H1 (cell line): ENCODE results near the gene EBF3. TPM values are rescaled to one million over a fixed set of nuclear protein-coding genes. Genes with fewer than 3 reads are reported as not detected.

Source experiments
- CTCF ChIA-PET: fragments of 300-600 bp; sonication (Branson Sonifier 250); formaldehyde crosslinking; loops from one replicate; lab custom pipeline; 2021; ENCODE audit not compliant: partially characterized antibody; lab: Charles Lee
- POLR2A ChIA-PET: fragments of 300-600 bp; sonication (Branson Sonifier 250); formaldehyde crosslinking; loops from one replicate; lab custom pipeline; 2021; ENCODE audit warnings: inconsistent platforms; ENCODE audit not compliant: partially characterized antibody; lab: Charles Lee
- DNase-seq, 2 experiments: peaks; one replicate each; pipeline versions ENCODE4 v3.0.0 to v3.0.0-alpha.2; 2010 to 2022; ENCODE audit warnings: low spot score in 2 of 2, low read depth in 1 of 2, mixed read lengths in 1 of 2
- FAIRE-seq: peaks from 2 replicates; lab custom pipeline; 2011; peaks lifted over from hg19 to GRCh38; lab: Jason Lieb, UNC
- H2AFZ ChIP-seq: 2 replicates; pipeline ENCODE4 v1.8.1; 2012; ENCODE audit warnings: low read length, inconsistent platforms
- H2AK5ac ChIP-seq: 2 replicates; pipeline ENCODE4 v1.6.1; 2013; ENCODE audit warnings: low read depth, low read length
- H2BK120ac ChIP-seq: replicated peaks from 2 replicates; pipeline ENCODE3; 2013; ENCODE audit warnings: low read depth, low read length, inconsistent platforms
- H2BK12ac ChIP-seq: 2 replicates; pipeline ENCODE4 v1.6.1; 2013; ENCODE audit warnings: low read depth, low read length
- H2BK15ac ChIP-seq: 2 replicates; pipeline ENCODE4 v1.6.1; 2013; ENCODE audit warnings: low read length
- H2BK20ac ChIP-seq: 2 replicates; pipeline ENCODE4 v1.6.1; 2013; ENCODE audit warnings: low read length
- H2BK5ac ChIP-seq: 2 replicates; pipeline ENCODE4 v1.6.1; 2013; ENCODE audit warnings: low read depth, low read length
- H3K14ac ChIP-seq: 2 replicates; pipeline ENCODE4 v1.6.1; 2013; ENCODE audit warnings: inconsistent platforms; ENCODE audit not compliant: insufficient read length
- H3K18ac ChIP-seq: 2 replicates; pipeline ENCODE4 v1.6.1; 2013; ENCODE audit warnings: low read length; ENCODE audit errors: extremely low read depth
- H3K23ac ChIP-seq: 2 replicates; pipeline ENCODE4 v1.6.1; 2013; ENCODE audit warnings: inconsistent platforms; ENCODE audit not compliant: insufficient read length
- H3K23me2 ChIP-seq: 2 replicates; pipeline ENCODE4 v1.6.1; 2013; ENCODE audit warnings: low read depth, low read length
- H3K27ac ChIP-seq: 2 replicates; pipeline ENCODE4 v1.6.1; 2011; ENCODE audit warnings: low read depth, low read length, inconsistent platforms
- H3K27me3 ChIP-seq, 4 experiments: replicated peaks in 1 of 4; 1 replicate in 1 of 4; 2 replicates in 3 of 4; pipeline versions ENCODE4 v1.6.1 to v1.8.1; 2011 to 2013; ENCODE audit warnings: low read length in 3 of 4, mild to moderate bottlenecking in 3 of 4, inconsistent platforms in 2 of 4, mixed read lengths in 2 of 4, moderate library complexity in 1 of 4; ENCODE audit not compliant: control insufficient read depth in 3 of 4, insufficient read depth in 3 of 4; ENCODE audit errors: extremely low read depth in 1 of 4
- H3K36me3 ChIP-seq, 4 experiments: 2 replicates each; pipeline versions ENCODE4 v1.6.1 to v1.8.1; 2011 to 2013; ENCODE audit warnings: mild to moderate bottlenecking in 4 of 4, low read length in 3 of 4, moderate library complexity in 2 of 4, control low read depth in 1 of 4, inconsistent platforms in 1 of 4; ENCODE audit not compliant: insufficient read depth in 4 of 4, control insufficient read depth in 2 of 4
- H3K4ac ChIP-seq: replicated peaks from 2 replicates; pipeline ENCODE3; 2013; ENCODE audit warnings: low read length, low read depth, mixed read lengths, inconsistent platforms; ENCODE audit not compliant: insufficient read length
- H3K4me1 ChIP-seq, 4 experiments: replicated peaks in 1 of 4; 1 replicate in 1 of 4; 2 replicates in 3 of 4; pipeline versions ENCODE4 v1.6.1 to v1.8.1; 2011 to 2013; ENCODE audit warnings: low read length in 3 of 4, inconsistent platforms in 2 of 4, mixed read lengths in 1 of 4; ENCODE audit not compliant: insufficient read depth in 4 of 4, control insufficient read depth in 3 of 4
- H3K4me2 ChIP-seq, 2 experiments: 2 replicates each; pipeline versions ENCODE4 v1.6.1 to v1.8.1; 2011 to 2013; ENCODE audit warnings: low read depth in 2 of 2, low read length in 2 of 2, control low read depth in 1 of 2, inconsistent platforms in 1 of 2, mild to moderate bottlenecking in 1 of 2; ENCODE audit not compliant: insufficient read depth in 1 of 2
- H3K4me3 ChIP-seq, 4 experiments: fragments of 200-600, 300-600 bp in 1 of 4; sonication (generic), shearing (Covaris generic), sonication (Bioruptor Twin) in 1 of 4; 2 replicates each; pipeline versions ENCODE4 v1.5.1 to v1.8.1; 2011 to 2016; ENCODE audit warnings: low read length in 4 of 4, low read depth in 3 of 4, control low read depth in 2 of 4, inconsistent platforms in 2 of 4, mild to moderate bottlenecking in 2 of 4, mixed read lengths in 1 of 4, moderate library complexity in 1 of 4; ENCODE audit not compliant: insufficient read depth in 2 of 4; ENCODE audit errors: extremely low read depth in 1 of 4
- H3K56ac ChIP-seq: replicated peaks from 2 replicates; pipeline ENCODE3; 2013; ENCODE audit warnings: low read depth, mild to moderate bottlenecking, mixed read lengths, low read length, inconsistent platforms; ENCODE audit not compliant: insufficient read length
- H3K79me1 ChIP-seq: 2 replicates; pipeline ENCODE4 v1.6.1; 2013; ENCODE audit warnings: low read depth, low read length, control low read depth
- H3K79me2 ChIP-seq, 2 experiments: 2 replicates each; pipeline versions ENCODE4 v1.6.1 to v1.8.1; 2012 to 2013; ENCODE audit warnings: low read length in 2 of 2, mild to moderate bottlenecking in 2 of 2, inconsistent platforms in 1 of 2; ENCODE audit not compliant: insufficient read depth in 2 of 2, control insufficient read depth in 1 of 2
- H3K9ac ChIP-seq, 4 experiments: replicated peaks in 1 of 4; 1 replicate in 1 of 4; 2 replicates in 3 of 4; pipeline versions ENCODE4 v1.6.1 to v1.8.1; 2011 to 2013; ENCODE audit warnings: low read depth in 3 of 4, low read length in 3 of 4, control low read depth in 2 of 4, mild to moderate bottlenecking in 2 of 4, moderate library complexity in 2 of 4, inconsistent platforms in 1 of 4; ENCODE audit errors: extremely low read depth in 1 of 4
- H3K9me3 ChIP-seq, 2 experiments: 2 replicates each; pipeline versions ENCODE4 v1.6.1 to v1.8.1; 2012 to 2013; ENCODE audit warnings: mild to moderate bottlenecking in 2 of 2, moderate library complexity in 2 of 2, control low read depth in 1 of 2, inconsistent platforms in 1 of 2, low read depth in 1 of 2, low read length in 1 of 2, mixed read lengths in 1 of 2; ENCODE audit not compliant: insufficient read depth in 2 of 2
- H4K20me1 ChIP-seq, 2 experiments: replicated peaks in 1 of 2; 2 replicates each; pipeline versions ENCODE3 to v1.8.1; 2011 to 2013; ENCODE audit warnings: inconsistent platforms in 2 of 2, low read length in 2 of 2, mild to moderate bottlenecking in 1 of 2; ENCODE audit not compliant: insufficient read depth in 2 of 2, control insufficient read depth in 1 of 2
- H4K5ac ChIP-seq: 2 replicates; pipeline ENCODE4 v1.6.1; 2013; ENCODE audit warnings: low read length, low read depth, mixed read lengths, inconsistent platforms; ENCODE audit not compliant: insufficient read length
- H4K8ac ChIP-seq: 2 replicates; pipeline ENCODE4 v1.8.0; 2013; ENCODE audit warnings: mild to moderate bottlenecking, moderate library complexity, low read length, inconsistent platforms; ENCODE audit not compliant: insufficient read depth; ENCODE audit errors: extremely low read depth
- H4K91ac ChIP-seq: replicated peaks from 2 replicates; pipeline ENCODE3; 2013; ENCODE audit warnings: low read length, mixed read lengths, inconsistent platforms; ENCODE audit not compliant: insufficient read length
- BRCA1 ChIP-seq: IDR thresholded peaks from 2 replicates; pipeline ENCODE4 v1.6.1; 2012; ENCODE audit warnings: low read depth, low read length, improper control_type of control experiment
- CHD1 ChIP-seq: IDR thresholded peaks from 2 replicates; pipeline ENCODE4 v1.6.1; 2012; ENCODE audit warnings: low read depth, low read length, improper control_type of control experiment
- E2F6 ChIP-seq: IDR thresholded peaks from 2 replicates; pipeline ENCODE4 v1.6.1; 2012; ENCODE audit warnings: inconsistent platforms
- GABPA ChIP-seq: IDR thresholded peaks from 2 replicates; pipeline ENCODE4 v1.6.1; 2011; ENCODE audit warnings: mild to moderate bottlenecking, low read length, moderate library complexity, borderline replicate concordance; ENCODE audit not compliant: insufficient read depth
- NANOG ChIP-seq: IDR thresholded peaks from 2 replicates; pipeline ENCODE4 v1.6.1; 2011; ENCODE audit warnings: low read length, low read depth, mild to moderate bottlenecking, inconsistent platforms; ENCODE audit not compliant: insufficient read depth, poor library complexity, severe bottlenecking
- NRF1 ChIP-seq: IDR thresholded peaks from 2 replicates; pipeline ENCODE4 v1.6.1; 2011; ENCODE audit warnings: mild to moderate bottlenecking, low read depth, low read length, improper control_type of control experiment
- PHF8 ChIP-seq: fragments of 200-600 bp; sonication (generic); conservative IDR thresholded peaks from 2 replicates; pipeline ENCODE4 v1.7.1; 2012; ENCODE audit warnings: low read depth, mild to moderate bottlenecking, inconsistent platforms, low read length, moderate library complexity
- POLR2AphosphoS5 ChIP-seq: IDR thresholded peaks from 2 replicates; pipeline ENCODE4 v1.6.1; 2011; ENCODE audit warnings: low read depth, low read length
- RAD21 ChIP-seq, 2 experiments: IDR thresholded peaks in 1 of 2; conservative IDR thresholded peaks in 1 of 2; 2 replicates each; pipeline ENCODE4 v1.6.1; 2011; ENCODE audit warnings: low read depth in 2 of 2, low read length in 2 of 2, improper control_type of control experiment in 1 of 2, inconsistent platforms in 1 of 2, mild to moderate bottlenecking in 1 of 2, moderate library complexity in 1 of 2
- SIX5 ChIP-seq: IDR thresholded peaks from 2 replicates; pipeline ENCODE4 v1.6.1; 2011; ENCODE audit warnings: mild to moderate bottlenecking, low read depth, low read length
- TAF7 ChIP-seq: optimal IDR thresholded peaks from 2 replicates; pipeline ENCODE3; 2011; ENCODE audit warnings: low read depth, mild to moderate bottlenecking, inconsistent platforms, low read length, moderate library complexity, borderline replicate concordance
- TBP ChIP-seq: IDR thresholded peaks from 2 replicates; pipeline ENCODE4 v1.6.1; 2011; ENCODE audit warnings: low read depth, low read length, improper control_type of control experiment
- YY1 ChIP-seq: IDR thresholded peaks from 2 replicates; pipeline ENCODE4 v1.6.1; 2011; ENCODE audit warnings: low read depth, mild to moderate bottlenecking, low read length
- WGBS, 2 experiments: shearing (Covaris generic) in 1 of 2; methylation state at CpG; one replicate each; pipeline versions ENCODE4 v1.1.6 to v1.1.7; 2013 to 2015; ENCODE audit warnings: low lambda C conversion rate in 2 of 2, mixed read lengths in 2 of 2, inconsistent platforms in 1 of 2, low coverage in 1 of 2, missing lambda C conversion rate in 1 of 2; ENCODE audit not compliant: insufficient replicate concordance in 2 of 2, insufficient coverage in 1 of 2, insufficient read length in 1 of 2; ENCODE audit errors: extremely low coverage in 1 of 2, missing lambda C conversion rate in 1 of 2; 5-methylcytosine and 5-hydroxymethylcytosine counted together
- polyA plus RNA-seq, 7 experiments: library from polyadenylated mRNA; depleted of rRNA in 3 of 7; stranded (reverse) in 5 of 7; unstranded in 2 of 7; fragments of >200 nt in 5 of 7; fragments of 200-250 nt in 2 of 7; gene quantifications; 1 replicate in 5 of 7; 2 replicates in 1 of 7; 4 replicates in 1 of 7; pipeline versions ENCODE4 v1.2.1 to v1.2.3, GENCODE V29; 2011 to 2013; ENCODE audit warnings: missing spikeins in 2 of 7, mixed read lengths in 2 of 7
- total RNA-seq: library from RNA; stranded (reverse); fragmentation: NEBNext Ultra II Directional; extraction: Animal tissue kit (Norgen Biotek cat#: 25700); gene quantifications from 2 replicates; pipeline ENCODE4 v1.2.1, GENCODE V29; 2021

Gene EBF3
- total and polyA plus RNA-seq, 2 of the 8 experiments (the other 6 are each of a cell fraction or from before 2014, with no cell fraction given), result 0.08 to 0.26 TPM

GRCh38 chr10:129968853-129969183 is 4.7 kb upstream of the EBF3 start:
- Histone ChIP-seq H2BK15ac (no peak overlapping the region), H3K9ac (no peak overlapping the region), H3K79me2 (no peaks in the 10 kb centered on the region), H3K36me3 (peaks cover 0 to 21% (median 0%) of the 10 kb centered on the region in 4 experiments; a peak in 1 of 8 replicates), H3K9me3 (no peaks in the 10 kb centered on the region), H4K20me1 (peaks cover 16 to 26% of the 10 kb centered on the region in 2 experiments), H3K27me3 (peaks cover 81 to 96% (median 90%) of the 10 kb centered on the region in 4 experiments), H3K79me1 (no peaks in the 10 kb centered on the region), H4K5ac (no peak overlapping the region), H4K91ac (no peak overlapping the region), H3K56ac (no peak overlapping the region), H3K14ac (no peak overlapping the region), H2BK120ac (no peak overlapping the region), H4K8ac (no peak overlapping the region), H3K4me2 (peak overlapping the region; percentile 62 to 75; a peak in 3 of 4 replicates), H2BK5ac (no peak overlapping the region), H2BK12ac (no peak overlapping the region), H2AK5ac (no peak overlapping the region), H3K18ac (no peak overlapping the region), H3K27ac (no peak overlapping the region), H2AFZ (no peak overlapping the region), H3K23me2 (peaks cover 22% of the 10 kb centered on the region; the same call in 1 of the 2 replicates), H2BK20ac (no peak overlapping the region), H3K4ac (no peak overlapping the region), H3K23ac (no peak overlapping the region), H3K4me1 (peaks cover 0 to 28% (median 20%) of the 10 kb centered on the region in 4 experiments; a peak in 6 of 7 replicates), H3K4me3 (peak overlapping the region in 1 of 4 experiments; percentile 55; a peak in 2 of 8 replicates)
- FAIRE-seq (no peak), DNase-seq (peak in 1 of 2 experiments; percentile 93)
- 5% methylated on average over 12 of the region's 15 CpGs; no CpG with 5 or more reads in 1 of the 2 experiments for WGBS, 2 experiments
- ChIA-PET POLR2A (interaction anchor here (0.8 to 1.0 kb wide), 2 partner anchors 9 to 53 kb away, joined by 3 to 4 read pairs; no protein-coding TSS in a partner anchor), CTCF (interaction anchor here (0.6 to 3.0 kb wide), 18 partner anchors 8 to 1682 kb away, joined by 3 to 11 read pairs (median 3); no protein-coding TSS in a partner anchor)
- TF ChIP-seq POLR2AphosphoS5 (no peak), CHD1 (no peak), BRCA1 (no peak), RAD21 (IDR thresholded peaks at IDR 0.05 in 1 of 2, conservative IDR thresholded peaks at IDR 0.05 in 1 of 2; ENCODE audit: low read depth in 2 of 2, low read length in 2 of 2) (peak; percentile 61 to 76), GABPA (peak; percentile 51; the same call in 1 of the 2 replicates), E2F6 (peak; percentile 27; the same call in 1 of the 2 replicates), YY1 (0 out of 2 replicates have a peak, but pooled peaks have one; percentile 33), SIX5 (no peak), TBP (no peak), NRF1 (no peak), PHF8 (no peak), TAF7 (no peak), NANOG (no peak)
